ENCODE measurements around the gene RPL23. TPM values are rescaled to one million over a fixed set of nuclear protein-coding genes. Genes with fewer than 3 reads are reported as not detected.

RPL23 gene
- total and polyA plus RNA-seq, 8 donors = 89.8 to 3,359 (median 1,467) TPM

- Histone ChIP-seq H3K9me3 (no peaks in the 10 kb centered on the region), H3K4me1 (peaks cover 72 to 100% (median 93%) of the 10 kb centered on the region in 4 donors), H3K4me3 (peak overlapping the region in 1 of 4 donors; percentile 11), H3K36me3 (peaks cover 22 to 86% (median 70%) of the 10 kb centered on the region in 4 donors), H3K27ac (peak overlapping the region in 4 of 5 donors; percentile 18 to 61 (median 31)), H3K27me3 (no peaks in the 10 kb centered on the region)
- 39 to 50% (median 43%) methylated on average over 11 of the region's 11 CpGs for WGBS, 5 donors
- intact Hi-C loops (cut with DNase I; ENCODE audit: low total_unique reads) = no loop called here
- peak in 1 of 2 donors; percentile 78 for DNase-seq
- TF ChIP-seq EP300 (IDR thresholded peaks at IDR 0.05) = no peak
- no peak for TF ChIP-seq POLR2A (IDR thresholded peaks at IDR 0.05)
- TF ChIP-seq CTCF (IDR thresholded peaks at IDR 0.05) = no peak
- no peak for TF ChIP-seq POLR2AphosphoS5 (IDR thresholded peaks at IDR 0.05)
These were observed 32.5 kb upstream of the RPL23 start for GRCh38 chr17:38885728-38886642.

- Histone ChIP-seq H3K36me3 (peaks cover 15 to 84% (median 69%) of the 10 kb centered on the region in 4 donors), H3K27me3 (no peaks in the 10 kb centered on the region), H3K9me3 (no peaks in the 10 kb centered on the region), H3K27ac (peak overlapping the region; percentile 2 to 49 (median 22)), H3K4me3 (no peak overlapping the region), H3K4me1 (peaks cover 78 to 100% (median 95%) of the 10 kb centered on the region in 4 donors)
- TF ChIP-seq EP300 (IDR thresholded peaks at IDR 0.05) = no peak
- WGBS, 5 donors = 61 to 70% (median 63%) methylated on average over 9 of the region's 9 CpGs
- intact Hi-C loops (cut with DNase I; ENCODE audit: low total_unique reads) = no loop called here
- peak in 1 of 2 donors; percentile 62 for DNase-seq
These were observed 31.7 kb upstream of the RPL23 start for GRCh38 chr17:38885044-38885727.

- H3K27ac ChIP-seq = peak overlapping the region; percentile 44 to 74 (median 56)
- WGBS, 5 donors = 48 to 63% (median 58%) methylated on average over 19 of the region's 19 CpGs
- H3K9me3 ChIP-seq = no peaks in the 10 kb centered on the region
- no peaks in the 10 kb centered on the region for H3K27me3 ChIP-seq
- peak overlapping the region in 2 of 4 donors; percentile 5 to 9 for H3K4me3 ChIP-seq
- DNase-seq = peak in 1 of 2 donors; percentile 72
- H3K4me1 ChIP-seq = peaks cover 82 to 100% (median 98%) of the 10 kb centered on the region in 4 donors
- H3K36me3 ChIP-seq = peaks cover 14 to 86% (median 69%) of the 10 kb centered on the region in 4 donors
- intact Hi-C loops (cut with DNase I; ENCODE audit: low total_unique reads) = no loop called here
- TF ChIP-seq POLR2A (IDR thresholded peaks at IDR 0.05) = no peak
- TF ChIP-seq EP300 (IDR thresholded peaks at IDR 0.05) = no peak
- TF ChIP-seq CTCF (IDR thresholded peaks at IDR 0.05) = no peak
- no peak for TF ChIP-seq POLR2AphosphoS5 (IDR thresholded peaks at IDR 0.05)
These were observed 30.3 kb upstream of the RPL23 start for GRCh38 chr17:38883592-38884526.

- Histone ChIP-seq H3K36me3 (peaks cover 24 to 86% (median 69%) of the 10 kb centered on the region in 4 donors), H3K4me1 (peaks cover 83 to 100% (median 98%) of the 10 kb centered on the region in 4 donors)
- intact Hi-C loops (cut with DNase I; ENCODE audit: low total_unique reads) = no loop called here
These were observed 29.3 kb upstream of the RPL23 start for GRCh38 chr17:38882870-38883269.

More at GRCh38 chr17:38882870-38883269, 29.3 kb upstream of the RPL23 start:
- no peaks in the 10 kb centered on the region for H3K27me3 ChIP-seq
- peak overlapping the region in 4 of 5 donors; percentile 56 to 74 (median 68) for H3K27ac ChIP-seq
- WGBS, 5 donors = 84 to 95% (median 94%) methylated on average over 2 of the region's 2 CpGs
- DNase-seq = no peak
- TF ChIP-seq POLR2AphosphoS5 (IDR thresholded peaks at IDR 0.05) (no peak), CTCF (IDR thresholded peaks at IDR 0.05) (no peak), POLR2A (IDR thresholded peaks at IDR 0.05) (no peak)
- no peak overlapping the region for H3K4me3 ChIP-seq
- no peaks in the 10 kb centered on the region for H3K9me3 ChIP-seq
